ENCODE measurements around the gene FSHR.

GRCh38 chr2:48933828-48934497 lies 220.4 kb downstream of the FSHR start:
- TF ChIP-seq POLR2AphosphoS5 (IDR thresholded peaks at IDR 0.05; ENCODE audit: borderline replicate concordance, low read depth, low read length) (no peak), EZH2 (IDR thresholded peaks at IDR 0.05) (no peak), FOXP2 (optimal IDR thresholded peaks at IDR 0.05; ENCODE audit: control extremely low read depth, extremely low read length, insufficient read depth) (no peak)

All from SK-N-MC (cell line).